Stimulated activated CD8-positive, alpha-beta memory T cell treated with anti-CD3 and anti-CD28 coated beads, Interleukin-15, amount 100 ng/mL, for 1 hour (primary cell): ENCODE results near the gene BCL11A.

Experiments used
- DNase-seq: peaks from one replicate; pipeline ENCODE4 v3.0.0-alpha.2; 2020; ENCODE audit warnings: low read depth

Gene BCL11A

DNA sequence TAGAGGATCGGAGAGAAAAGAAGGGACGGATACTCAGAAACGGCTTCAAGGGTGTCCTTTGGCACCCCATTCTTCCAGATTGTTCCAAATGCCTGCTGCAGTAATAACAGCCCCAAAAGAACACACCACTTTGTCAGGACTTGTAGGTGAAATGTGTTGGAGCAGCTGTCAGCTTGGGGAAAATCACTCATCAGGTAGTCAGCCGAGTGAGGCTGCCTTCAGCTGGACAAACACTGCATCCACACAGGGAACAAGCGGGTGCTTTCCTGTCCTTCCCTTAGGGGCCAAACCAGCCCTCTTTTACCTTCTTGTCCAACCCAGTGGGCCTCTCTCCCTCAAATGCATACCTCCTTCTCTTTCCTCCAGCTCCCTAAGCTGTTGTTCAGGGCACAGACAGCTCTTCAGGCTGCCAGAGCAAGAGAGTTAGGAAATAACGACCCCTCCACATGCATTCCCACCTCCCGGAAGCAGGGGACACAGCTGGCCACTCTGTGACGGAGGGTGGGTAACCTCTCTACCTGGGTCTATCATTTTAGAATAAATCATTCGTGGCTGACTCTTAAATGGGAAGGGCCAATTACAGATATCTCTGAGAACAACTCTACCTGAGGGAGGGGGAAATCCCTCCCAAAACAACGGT, 48.1 kb downstream of the BCL11A start:
- no peak for DNase-seq

DNA sequence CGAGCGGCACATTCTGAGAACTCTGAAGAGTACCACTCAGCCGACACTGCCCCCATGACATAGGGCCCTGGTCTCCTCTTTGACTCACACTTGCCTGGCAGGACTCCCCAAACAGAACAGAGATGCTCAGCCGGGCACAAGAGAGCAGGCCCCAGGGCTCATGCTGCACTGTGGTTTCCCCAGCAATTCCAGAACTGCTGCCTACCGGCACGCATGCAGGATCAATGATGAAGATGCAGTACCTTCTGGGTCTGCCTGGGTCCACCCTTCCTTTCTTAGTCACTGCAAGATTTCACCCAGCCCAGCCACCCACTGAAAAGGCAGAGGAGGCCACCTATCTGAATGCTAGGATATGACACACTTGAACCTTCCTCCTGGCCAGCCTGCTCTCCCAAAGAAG, 49.4 kb downstream of the BCL11A start:
- no peak for DNase-seq

DNA sequence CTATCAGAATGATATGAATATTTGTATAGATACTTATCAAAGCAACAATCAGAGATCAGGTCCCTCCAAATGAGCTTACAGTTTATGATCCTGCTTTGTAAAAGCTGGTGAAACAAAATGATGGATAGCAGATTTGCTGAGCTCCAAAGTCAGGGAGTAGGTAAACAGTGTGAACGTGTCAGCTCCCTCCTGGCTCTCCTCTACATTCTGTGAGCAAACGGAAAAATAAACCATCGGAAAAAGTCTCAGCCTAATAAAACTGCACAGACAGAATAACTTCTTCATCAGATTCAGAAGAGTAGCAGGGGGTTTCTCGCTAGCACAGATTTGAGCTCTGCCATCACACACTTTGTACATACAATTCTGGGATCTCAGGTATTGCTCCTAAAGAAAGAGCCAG, 51.3 kb downstream of the BCL11A start:
- DNase-seq: no peak

DNA sequence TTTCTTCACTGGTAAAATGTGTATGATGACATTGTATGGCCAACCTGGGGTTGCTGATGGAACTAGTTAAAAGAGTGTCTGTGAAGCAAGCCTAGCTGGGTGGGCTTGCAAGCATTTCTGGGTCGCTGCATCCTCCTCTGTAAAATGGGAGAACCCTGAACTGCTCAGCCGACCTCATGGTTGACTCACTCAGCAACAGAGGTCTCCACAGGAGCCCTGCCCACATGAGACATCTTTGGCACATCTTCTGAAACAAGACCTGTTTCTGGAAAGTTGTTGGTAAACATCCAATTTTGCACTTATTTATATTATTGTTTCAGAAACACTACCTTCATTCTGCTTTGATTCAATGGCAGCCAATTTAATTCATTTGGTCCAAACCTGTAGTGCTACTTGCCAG, 52.6 kb downstream of the BCL11A start:
- no peak for DNase-seq

DNA sequence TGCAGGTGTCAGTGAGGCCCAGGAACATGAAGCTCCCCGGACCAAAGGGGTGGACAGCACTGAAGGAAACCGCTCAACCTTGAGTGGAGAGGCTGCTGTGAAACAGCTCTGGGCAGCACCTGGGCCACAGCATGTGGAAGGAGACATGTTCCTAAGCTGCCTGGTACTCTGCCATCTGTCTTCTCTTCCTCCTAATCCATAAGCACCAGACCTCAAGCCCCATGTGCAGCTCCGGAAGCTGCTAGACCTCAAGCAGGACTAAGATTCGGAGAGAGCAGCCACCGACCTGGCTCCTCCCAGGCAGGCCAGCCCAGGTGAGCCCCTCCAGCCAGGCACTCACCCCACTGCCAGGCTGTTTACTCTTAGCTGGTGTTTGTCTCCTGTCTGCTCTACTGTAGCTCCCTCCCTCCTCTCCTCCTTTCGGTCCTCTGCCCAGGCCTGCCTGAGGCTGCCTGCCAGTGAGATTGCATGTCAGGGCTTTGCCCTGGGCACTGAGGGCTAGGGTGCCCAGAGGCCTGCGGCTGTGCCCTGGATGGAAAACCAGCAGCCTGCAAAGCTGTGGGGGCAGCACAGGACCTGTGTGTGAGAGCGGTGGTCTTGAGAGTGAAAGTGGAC, 53.7 kb downstream of the BCL11A start:
- no peak for DNase-seq

DNA sequence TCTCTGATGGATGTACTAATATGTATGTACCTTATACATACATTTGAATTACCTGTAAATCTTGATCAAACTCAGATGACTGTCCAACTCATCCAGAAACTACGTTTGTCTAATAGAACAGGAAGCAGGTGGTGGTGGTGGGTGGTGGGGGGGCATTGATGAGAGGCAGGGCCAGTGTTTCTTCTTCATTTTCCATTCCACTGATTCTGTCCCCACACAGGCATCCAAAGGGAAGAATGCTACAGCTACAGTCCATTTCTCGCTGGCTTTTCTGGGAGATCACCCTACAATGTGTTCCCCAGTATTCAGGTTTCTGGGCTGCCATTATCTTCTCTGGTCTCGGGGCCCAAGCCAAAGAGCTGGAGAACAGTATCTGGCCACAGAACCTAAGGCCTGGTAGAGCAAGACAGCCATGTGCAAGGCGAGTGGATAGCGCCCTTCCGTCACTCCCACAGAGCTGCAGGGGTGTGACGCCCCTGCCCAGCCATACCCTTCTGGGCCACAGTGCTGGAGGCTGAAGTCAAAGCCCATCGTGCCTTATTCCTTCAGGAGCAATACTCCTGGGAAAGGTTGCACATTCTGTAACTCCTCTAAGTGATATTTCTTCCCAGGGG, 54.5 kb downstream of the BCL11A start:
- no peak for DNase-seq

DNA sequence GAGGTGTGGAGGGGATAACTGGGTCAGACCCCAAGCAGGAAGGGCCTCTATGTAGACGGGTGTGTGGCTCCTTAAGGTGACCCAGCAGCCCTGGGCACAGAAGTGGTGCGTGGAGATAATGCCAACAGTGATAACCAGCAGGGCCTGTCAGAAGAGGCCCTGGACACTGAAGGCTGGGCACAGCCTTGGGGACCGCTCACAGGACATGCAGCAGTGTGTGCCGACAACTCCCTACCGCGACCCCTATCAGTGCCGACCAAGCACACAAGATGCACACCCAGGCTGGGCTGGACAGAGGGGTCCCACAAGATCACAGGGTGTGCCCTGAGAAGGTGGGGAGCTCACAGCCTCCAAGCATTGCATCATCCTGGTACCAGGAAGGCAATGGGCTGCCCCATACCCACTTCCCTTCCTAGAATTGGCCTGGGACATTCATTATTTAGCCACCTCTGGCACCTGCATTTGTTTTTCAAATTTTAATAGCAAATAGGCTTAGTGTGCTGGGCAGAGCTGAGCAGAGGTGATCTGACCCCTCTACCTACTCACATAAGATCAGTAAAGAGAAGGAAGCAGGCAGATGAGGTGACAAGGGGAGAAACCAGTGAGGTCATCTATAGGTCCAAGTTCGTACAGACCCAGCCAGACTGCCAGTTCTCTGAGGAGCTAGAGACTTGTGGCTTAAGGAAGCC, 55.2 kb downstream of the BCL11A start:
- no peak for DNase-seq

DNA sequence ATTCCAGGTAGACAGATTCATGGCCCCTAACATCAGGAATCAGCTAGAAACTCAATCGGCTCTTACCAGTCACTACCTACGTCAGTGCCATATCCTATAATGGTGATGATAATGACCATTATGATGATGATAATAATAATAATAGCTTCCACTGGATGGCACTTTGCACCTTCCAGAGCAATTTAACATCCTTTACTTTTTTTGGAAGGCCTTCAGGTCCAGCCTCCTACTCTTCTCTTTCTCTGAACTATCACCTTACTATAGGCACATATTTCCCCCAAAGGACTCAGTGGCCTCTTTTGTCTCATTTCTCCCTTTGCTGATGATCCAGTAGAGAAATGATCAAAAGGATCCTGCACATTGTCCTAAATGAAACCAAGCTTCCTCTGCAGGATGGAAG, 56.0 kb downstream of the BCL11A start:
- DNase-seq: no peak

DNA sequence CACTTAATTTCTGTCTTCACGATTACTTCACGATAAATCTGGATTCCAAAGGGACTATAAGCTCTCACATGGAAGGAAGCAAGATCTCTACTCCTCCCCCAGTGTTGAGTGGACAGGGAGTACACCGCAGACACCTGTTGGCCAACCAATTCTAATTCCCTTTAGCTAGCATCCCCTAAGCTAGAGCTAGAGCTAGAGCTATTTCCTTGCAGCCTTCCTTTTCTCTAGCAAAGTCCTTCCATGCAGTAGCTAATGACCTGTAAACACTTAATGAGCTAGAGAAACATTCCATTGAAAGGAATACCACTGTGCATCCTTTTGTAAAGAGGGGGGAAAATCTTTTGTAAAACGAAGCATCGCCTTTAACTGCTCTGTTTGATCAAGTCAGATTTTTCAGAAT, 56.5 kb downstream of the BCL11A start:
- DNase-seq: no peak

DNA sequence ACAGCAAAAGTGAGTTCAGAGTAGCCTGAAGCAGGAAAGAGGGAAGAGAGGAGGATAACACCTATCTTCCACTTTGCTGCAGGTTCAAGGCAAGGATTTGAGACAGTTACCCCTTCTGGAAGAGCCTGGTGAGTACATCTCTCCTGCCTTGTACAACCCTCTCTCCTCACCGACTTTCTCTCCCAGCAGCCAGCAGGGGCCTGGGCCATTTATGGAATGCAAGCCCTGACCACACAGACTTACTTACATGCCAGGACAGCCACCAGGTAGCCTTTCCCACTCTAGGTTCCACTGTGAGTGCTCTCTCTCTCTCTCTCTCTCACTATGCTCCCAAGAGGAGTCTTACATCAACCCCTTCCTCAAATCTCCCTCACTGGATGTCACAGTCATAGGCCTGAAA, 57.0 kb downstream of the BCL11A start:
- no peak for DNase-seq

DNA sequence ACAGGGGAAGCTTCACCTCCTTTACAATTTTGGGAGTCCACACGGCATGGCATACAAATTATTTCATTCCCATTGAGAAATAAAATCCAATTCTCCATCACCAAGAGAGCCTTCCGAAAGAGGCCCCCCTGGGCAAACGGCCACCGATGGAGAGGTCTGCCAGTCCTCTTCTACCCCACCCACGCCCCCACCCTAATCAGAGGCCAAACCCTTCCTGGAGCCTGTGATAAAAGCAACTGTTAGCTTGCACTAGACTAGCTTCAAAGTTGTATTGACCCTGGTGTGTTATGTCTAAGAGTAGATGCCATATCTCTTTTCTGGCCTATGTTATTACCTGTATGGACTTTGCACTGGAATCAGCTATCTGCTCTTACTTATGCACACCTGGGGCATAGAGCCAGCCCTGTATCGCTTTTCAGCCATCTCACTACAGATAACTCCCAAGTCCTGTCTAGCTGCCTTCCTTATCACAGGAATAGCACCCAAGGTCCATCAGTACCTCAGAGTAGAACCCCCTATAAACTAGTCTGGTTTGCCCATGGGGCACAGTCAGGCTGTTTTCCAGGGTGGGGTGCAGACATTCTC, 58.3 kb downstream of the BCL11A start:
- DNase-seq: no peak

DNA sequence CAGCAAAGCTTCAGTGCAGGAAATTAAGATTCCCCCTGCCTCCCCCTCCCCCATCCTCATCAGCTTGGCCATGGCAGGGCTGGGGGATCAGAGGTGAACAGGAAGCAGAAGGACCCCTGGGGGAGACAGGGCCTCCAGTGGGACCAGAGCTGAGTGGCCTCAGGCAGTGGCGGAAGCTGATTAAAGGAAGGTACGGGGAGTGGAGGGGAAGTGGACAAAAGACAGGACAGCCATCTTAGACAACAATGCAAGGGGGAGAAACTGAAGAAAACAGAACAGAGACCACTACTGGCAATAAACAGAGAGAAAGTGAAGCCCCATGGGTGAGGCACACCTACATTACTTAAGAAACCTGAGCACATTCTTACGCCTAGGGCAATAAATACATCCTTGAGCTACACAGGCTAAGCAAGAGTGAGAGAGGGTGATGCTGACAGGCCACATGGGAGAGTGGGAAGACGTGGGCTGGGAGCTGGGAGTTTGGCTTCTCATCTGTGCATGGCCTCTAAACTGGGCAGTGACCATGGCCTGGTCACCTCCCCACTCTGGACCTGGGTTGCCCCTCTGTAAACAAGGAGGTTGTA, 59.6 kb downstream of the BCL11A start:
- DNase-seq: no peak

DNA sequence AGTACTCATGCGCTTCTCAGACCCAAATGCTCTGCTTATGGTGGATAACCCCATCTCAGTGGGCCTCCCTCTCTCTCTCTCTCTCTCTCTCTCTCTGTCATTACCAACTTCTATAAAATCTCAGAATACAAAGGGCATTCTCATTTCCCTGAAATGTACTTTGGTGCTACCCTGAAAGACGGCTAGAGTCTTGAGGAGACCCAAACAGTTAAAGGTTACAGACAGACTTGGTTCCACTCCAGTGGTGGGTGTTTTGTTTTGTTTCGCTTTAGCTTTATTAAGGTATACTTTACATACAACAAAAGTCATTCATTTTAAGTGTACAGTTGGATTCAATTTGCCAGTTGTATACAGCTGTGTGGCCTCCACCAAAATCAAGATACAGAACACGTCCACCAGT, 60.9 kb downstream of the BCL11A start:
- no peak for DNase-seq

DNA sequence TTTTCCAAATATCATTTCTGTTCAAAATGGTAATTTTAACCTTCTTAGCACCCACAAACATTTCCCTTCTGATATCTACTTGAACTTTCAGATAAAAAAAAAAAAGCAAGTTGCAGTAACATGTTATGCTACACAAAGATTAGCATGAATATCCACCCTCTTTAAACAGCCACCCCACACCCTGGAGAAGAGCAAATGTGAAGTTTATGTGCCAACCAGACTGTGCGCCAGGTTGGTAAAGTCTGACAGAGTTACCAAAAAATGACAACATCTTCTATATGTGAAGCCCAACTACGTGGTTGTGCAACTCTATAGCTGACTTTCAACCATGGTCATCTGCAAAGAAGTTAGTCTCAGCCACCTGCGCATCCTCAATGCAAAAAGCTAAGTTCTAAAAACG, 62.6 kb downstream of the BCL11A start:
- DNase-seq: no peak

DNA sequence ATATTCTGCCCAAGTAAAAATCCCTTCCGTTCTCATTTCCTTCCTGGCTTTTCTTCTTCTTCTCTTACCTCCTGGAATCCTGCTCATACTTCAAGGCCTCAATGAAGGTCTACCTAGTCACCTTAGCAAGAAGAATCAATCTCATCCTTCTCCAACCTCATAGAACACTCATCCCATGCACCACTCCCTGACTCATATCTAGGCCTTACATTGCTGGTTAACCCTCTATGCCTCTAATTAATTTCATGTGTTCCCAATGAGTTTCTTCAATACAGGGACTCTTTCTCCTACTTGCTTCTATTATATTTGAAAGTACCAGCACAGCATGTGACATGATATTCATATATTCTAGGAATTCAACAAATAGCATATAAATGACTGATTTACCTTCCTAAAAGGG, 63.0 kb downstream of the BCL11A start:
- no peak for DNase-seq

DNA sequence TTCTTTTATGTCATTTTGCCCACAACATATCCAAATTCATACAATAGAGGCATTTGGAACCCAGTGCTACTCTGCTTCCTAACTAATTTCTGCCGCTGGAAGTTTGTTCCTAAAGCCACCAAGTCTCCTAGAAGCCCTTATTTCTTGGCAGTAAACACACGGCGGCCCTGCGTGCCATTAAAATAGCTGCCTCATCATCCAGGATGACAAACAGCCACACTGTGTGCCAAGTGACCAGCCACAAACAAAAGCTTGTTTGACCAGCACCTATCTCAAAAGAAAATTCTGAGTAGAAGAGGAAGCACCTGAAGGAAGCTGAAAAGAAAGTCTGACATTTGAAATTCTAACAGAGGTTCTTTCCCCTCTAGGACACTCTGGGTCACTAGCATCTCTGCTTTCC, 64.2 kb downstream of the BCL11A start:
- DNase-seq: no peak

DNA sequence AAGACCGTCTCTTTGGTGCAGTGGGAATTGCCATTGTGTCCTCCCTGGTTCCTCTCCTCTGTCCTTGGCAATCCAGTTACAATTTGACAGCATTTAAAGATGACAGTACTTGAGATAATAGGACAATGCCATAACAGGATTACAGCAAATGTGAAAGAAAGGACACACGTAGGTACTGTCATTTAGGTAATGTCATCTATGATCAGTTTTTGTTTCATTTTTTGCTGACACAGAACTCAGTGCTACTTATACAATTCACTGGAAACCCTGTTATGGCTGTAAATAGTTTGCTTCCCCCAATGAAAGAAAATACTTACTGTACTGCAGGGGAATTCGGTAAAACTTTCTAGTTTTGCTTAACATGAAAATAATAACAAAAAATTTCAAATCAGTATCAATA, 65.2 kb downstream of the BCL11A start:
- no peak for DNase-seq

DNA sequence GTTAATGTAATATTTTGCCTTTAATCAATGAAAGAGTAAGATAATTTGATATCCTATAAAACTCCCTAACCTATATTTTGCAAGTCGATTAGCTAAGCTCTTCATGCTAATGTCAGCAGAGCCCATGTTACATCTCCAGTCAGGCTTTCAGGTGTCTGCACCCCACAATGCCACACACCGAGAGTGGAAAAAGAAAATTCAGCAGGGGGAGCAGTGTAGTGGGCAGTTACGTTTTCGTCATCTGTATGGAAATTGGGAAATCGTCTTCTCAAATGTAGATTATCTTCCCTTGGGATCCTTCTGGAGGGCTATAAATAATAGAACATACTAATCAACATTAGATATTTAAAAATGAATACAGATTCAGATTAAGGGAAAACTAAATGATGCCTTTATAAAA, 66.3 kb downstream of the BCL11A start:
- DNase-seq: no peak

DNA sequence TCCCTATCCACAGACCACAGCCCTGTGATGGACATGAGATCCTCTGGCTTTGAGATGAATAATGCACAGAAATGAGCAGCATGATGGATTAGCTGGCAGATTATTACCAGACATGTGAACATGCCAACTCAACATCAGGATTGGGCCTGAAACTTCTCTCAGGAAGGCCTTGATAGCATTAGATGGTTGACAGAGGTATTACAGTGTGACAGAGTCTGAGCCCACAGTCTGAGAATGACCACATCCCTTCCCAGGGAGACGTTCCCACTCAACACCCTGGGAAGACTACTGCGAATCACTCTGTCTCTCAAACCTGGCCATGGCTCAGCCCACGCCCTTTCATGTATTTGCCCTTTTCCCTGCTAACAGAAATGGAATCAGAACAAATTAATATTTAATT, 66.9 kb downstream of the BCL11A start:
- DNase-seq: no peak

DNA sequence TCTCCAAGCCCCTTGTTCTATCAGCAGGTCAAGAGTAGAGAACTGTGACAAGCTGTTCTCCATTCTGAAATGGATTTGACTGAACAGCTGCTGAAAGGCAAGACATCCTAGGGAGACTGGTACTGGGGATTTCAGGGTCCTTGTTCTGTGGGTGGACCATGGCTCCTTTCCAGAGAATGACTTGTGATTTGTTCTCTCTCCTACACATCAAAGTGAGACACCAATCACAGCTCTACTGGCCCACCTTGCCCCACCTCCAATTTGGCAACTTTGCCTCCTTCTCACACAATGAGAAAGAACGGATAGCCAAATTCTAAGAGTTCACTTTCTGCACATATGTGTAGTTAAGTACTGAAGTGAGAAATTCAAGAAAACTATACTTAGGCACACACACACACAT, 67.4 kb downstream of the BCL11A start:
- no peak for DNase-seq

DNA sequence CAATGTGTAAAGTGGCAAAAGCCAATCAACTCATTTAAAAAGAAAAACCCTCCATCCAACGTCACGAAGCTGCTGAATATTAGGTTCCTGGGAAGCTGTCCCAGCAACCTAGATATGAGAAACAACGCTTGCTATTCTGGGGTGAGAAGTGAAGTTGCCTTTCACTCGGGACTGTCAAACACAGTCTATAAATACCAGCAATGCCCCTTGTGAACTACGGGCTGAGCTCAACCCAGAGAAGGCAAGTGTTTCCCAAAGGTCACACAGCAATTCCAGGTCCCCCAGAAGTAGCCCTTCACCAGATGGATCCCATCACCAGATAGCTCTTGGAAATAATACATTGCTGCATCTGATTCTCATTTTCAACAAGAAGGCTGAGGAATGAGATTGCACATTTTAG, 67.9 kb downstream of the BCL11A start:
- no peak for DNase-seq

DNA sequence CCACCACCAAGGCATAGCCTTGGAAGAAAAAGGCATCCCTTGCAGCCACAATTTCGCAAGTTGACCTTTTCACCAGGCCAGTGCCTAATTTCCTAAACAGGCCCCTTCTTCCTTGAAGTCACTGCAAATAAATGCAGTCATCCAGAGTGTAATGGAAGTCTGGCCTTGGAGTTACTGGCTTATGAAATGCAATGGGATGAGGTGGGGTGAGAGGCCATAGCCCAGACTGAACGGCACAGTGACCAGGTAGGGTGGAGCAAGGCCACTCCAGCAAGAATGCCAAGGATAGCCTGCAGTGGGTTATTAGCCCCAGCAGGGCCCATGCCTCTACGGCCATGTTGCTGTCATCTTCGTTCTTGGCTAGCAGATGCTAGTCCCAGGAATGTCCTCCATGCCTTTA, 68.4 kb downstream of the BCL11A start:
- DNase-seq: no peak
